HuH-7 (cell line): ENCODE results near the gene HSD17B2.
"Not testable (repeated sequence)": the region's sequence is repeated elsewhere in the genome, so short reads cannot be mapped to it uniquely, and the experiment has no call there.

Experiments used
- DNase-seq: peaks from one replicate; pipeline ENCODE4 v3.0.0; 2011; ENCODE audit warnings: low spot score

HSD17B2 gene, protein sequence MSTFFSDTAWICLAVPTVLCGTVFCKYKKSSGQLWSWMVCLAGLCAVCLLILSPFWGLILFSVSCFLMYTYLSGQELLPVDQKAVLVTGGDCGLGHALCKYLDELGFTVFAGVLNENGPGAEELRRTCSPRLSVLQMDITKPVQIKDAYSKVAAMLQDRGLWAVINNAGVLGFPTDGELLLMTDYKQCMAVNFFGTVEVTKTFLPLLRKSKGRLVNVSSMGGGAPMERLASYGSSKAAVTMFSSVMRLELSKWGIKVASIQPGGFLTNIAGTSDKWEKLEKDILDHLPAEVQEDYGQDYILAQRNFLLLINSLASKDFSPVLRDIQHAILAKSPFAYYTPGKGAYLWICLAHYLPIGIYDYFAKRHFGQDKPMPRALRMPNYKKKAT

DNA sequence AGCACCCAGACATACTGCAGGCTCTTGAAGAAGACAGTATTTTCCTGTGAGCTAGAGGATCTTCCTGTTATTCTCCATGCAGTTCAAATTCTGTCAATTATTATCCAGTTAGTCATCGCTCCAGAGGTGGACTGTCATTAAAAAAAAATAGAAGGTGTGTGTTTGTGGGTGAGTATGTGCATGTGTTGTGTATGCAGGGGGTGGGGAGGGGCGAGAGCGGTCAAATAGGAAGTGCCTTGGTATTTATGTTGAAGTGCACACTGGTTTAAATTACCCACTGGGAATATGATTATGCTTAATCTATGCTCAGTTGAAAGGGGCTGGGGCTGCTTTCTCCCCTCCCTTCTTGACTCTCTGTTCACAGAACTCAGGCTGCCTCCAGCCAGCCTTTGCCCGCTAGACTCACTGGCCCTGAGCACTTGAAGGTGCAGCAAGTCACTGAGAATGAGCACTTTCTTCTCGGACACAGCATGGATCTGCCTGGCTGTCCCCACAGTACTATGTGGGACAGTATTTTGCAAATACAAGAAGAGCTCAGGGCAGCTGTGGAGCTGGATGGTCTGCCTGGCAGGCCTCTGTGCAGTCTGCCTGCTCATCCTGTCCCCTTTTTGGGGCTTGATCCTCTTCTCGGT lies at the start of gene HSD17B2:
Gene HSD17B2, plus strand, starts transcription at position 273 of the 632 bp plus-strand sequence. Its CDS starts 172 bp downstream, at position 445.
- DNase-seq, result peak; percentile 37

- DNase-seq, result no peak
These were observed 47.9 kb upstream of the HSD17B2 start for GRCh38 chr16:81987121-81987520.

- no peak for DNase-seq
These were observed 47.3 kb upstream of the HSD17B2 start for GRCh38 chr16:81987706-81988105.

DNA sequence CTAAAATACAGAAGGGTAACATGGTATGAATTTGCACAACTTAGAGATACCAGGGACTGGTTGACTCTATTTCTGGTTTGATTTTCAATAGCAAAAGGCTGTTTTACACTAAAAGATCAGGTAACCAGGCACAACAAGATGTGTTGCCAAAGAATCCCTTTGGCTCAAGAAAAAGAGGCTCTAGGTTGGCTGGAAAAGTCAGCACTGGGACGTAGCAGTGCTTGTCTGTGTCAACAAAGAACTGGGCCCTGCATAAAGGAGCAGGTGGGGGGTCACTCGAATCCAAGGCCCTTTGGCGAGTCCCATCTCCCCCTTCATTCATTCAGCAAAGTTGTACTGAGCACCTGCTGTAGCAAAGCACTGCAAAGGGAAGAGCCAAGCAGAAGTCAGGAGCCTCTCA lies 42.2 kb upstream of the HSD17B2 start:
- DNase-seq, result no peak

DNA sequence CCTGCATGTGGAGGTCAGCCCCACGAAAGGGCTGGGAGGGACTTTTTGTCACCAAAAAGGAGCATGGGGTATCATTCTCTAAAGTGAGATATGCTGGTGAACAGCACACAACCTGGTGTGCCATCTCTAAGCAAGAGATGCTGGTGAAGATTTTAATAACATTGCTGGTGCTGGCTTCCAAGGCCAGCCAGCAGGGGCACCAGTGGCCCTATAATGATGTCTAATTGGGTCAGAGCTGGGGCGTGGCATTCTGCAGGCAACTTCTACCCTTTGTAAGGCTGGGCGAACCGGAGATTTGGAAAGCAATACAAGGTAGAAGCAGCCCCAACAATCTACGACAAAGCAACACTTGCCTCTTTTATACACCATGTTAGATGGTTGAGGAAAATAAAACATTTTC lies 40.6 kb upstream of the HSD17B2 start:
- DNase-seq, result no peak

- DNase-seq, result no peak
These were observed 39.4 kb upstream of the HSD17B2 start for GRCh38 chr16:81995651-81996050.

- peak; percentile 45 for DNase-seq
These were observed 38.2 kb upstream of the HSD17B2 start for GRCh38 chr16:81996664-81997509.

DNA sequence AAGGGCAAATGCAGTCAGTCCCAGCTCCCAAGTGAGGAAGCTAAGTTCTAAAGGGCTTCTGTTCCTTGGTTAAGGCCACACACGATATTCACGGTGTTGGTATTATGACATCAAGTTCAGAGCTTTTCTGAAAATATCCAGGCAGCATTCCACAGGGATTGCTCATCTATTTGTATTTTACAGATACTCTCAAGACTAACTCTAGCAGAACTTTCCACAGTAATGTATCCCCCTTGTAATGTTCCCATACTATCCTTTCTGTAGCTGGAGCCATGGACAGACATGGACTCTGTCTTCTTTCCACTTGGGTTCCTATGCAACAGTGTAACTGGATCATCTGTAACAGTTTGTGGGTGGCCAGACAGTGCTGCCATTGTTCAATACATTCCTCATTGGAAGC lies 37.3 kb upstream of the HSD17B2 start:
- peak; percentile 21 for DNase-seq

GRCh38 chr16:82002831-82003230 lies 32.2 kb upstream of the HSD17B2 start:
- DNase-seq, result no peak

DNA sequence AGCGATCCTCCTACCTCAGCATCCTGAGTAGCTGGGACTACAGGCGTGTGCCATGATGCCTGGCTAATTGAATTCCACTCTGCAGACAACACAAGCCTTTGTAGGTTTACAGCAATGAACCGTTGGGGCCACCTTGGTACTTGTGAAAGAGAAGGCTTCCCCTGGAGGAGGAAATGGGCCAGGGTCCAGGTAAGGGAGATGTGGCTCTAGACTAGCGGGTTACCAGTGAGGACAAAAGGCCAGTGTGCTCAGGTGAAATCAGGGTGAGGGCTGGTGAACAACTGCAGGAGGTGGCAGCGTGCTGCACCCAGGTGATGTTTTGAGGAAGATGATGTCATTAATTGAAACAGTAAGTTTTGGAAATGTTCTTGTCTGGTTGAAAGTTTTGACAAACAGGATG lies 30.5 kb upstream of the HSD17B2 start:
- no peak for DNase-seq

DNA sequence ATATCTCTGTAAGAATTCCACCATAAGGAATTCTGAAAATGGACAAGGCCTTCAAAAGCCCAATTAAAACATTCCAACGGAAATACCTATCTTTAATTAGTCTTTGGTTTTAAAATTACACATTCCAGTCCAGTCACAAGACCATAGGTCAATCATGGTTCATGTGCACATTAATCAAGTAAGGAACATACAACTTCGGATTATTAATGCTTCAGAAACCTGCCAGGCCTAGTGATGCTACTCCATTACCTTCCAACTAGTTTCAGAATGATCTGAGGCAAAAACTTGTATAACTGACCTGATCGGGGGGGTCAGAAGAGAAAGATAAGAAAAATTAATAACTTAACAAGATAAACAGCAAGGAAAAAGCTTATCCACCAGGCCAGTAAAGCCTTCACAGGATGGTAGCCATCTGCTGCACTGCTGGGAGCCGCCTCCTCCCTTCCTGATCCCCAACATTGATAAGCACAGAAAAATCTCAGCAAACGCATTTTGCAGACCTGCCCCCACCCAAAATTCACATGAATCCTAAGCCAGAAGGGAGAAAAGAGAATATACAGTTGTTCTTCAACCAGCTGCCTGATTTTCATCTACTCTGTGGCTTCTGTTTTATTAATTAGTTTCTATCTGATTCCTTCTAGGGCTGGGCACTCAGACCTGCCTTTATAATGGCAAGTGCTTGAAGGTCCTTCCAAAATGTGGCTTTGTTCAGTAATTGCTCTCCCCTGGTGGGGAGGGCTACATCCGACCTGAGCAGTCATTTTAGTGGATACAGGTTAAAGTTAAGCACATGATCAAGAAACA lies 29.8 kb upstream of the HSD17B2 start:
- no peak for DNase-seq

- no peak for DNase-seq
These were observed 29.0 kb upstream of the HSD17B2 start for GRCh38 chr16:82006036-82006435.

DNA sequence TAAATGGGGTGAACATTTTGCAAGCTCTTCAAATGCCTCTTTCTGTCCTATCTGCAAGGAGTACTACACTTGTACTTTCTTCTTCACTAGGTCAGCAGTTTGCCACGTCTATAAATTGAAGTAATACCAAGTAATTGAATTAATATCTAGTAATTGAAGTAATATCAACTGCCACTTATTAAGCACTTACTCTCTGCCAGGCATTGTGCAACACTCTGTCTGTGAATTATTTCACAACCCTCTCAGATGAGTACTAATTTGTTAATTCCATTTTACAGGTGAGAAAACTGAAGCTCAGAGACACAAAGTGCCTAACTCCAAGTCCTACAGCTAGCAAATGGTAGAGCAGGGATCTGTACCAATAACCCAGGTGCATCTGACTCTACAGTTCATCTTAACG lies 27.9 kb upstream of the HSD17B2 start:
- DNase-seq, result no peak

DNA sequence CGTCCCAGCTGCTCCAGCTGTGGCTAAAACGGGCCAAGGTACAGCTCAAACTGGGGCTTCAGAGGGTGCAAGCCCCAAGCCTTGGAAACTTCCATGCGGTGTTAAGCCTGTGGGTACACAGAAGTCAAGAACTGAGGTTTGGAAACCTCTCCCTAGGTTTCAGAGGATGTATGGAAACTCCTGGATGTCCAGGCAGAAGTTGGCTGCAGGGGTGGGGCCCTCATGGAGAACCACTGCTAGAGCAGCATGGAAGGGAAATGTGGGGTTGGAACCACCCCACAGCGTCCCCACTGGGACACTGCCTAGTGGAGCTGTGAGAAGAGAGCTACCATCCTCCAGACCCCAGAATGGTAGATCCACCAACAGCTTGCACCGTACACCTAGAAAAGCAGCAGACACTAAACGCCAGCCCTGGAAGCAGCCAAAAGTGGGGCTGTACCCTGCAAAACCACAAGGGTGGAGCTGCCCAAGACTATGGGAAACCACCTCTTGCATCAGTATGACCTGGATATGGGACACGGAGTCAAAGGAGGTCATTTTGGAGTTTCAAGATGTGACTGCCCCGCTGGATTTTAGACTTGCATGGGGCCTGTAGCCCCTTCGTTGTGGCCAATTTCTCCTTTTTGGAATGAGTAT lies 26.0 kb upstream of the HSD17B2 start:
- no peak for DNase-seq

DNA sequence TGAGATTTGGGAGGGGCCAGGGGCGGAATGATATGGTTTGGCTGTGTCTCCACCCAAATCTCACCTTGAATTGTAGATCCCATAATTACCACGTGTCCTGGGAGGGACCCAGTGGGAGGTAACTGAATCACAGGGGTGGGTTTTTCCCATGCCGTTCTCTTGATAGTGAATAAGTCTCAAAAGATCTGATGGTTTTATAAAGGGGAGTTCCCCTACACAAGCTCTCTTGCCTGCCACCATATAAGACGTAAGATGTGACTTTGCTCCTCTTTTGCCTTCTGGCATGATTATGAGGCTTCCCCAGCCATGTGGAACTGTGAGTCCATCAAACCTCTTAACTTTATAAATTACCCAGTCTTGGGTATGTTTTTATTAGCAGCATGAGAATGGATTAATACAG lies 25.3 kb upstream of the HSD17B2 start:
- not testable (repeated sequence) for DNase-seq

DNA sequence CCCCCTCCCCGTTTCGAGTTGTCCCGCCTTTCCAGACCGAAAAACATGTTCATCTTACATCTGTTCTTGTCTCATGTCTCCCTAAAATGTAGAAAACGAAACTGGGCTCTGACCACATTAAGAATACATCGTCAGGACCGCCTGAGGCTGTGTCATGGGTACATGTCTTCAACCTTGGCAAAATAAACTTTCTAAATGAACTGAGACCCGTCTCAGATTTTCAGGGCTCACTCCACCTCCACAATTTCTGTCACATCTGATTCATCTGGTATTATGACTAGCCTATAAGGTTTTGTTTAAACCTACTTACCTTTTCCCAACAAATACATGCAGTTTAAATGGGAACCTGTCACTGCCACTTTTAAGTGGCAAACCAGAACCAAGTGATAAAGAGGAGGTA lies 24.4 kb upstream of the HSD17B2 start:
- no peak for DNase-seq

DNA sequence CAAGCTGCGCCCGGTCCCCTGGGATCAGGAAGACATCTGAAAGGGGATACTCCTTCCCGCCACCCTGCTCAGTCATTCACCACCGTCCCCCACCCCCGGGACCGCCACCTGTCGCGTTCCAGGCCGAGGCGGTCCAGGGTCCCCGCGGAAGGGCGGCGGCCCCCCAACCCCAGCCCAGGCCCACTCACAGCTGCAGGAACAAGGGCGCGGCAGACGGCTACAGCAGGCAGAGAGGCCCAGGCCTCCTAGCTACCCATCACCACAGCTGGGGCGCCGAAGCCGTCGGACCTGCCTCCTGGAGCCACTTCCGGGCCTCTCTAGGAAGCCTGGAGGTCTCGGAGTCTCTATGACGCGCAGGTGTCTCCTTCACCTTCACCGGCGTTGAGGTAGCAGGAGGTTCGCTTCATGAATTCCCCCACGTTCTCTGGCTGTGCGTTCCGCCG lies 23.8 kb upstream of the HSD17B2 start, which contains the start of gene SDR42E1:
Gene SDR42E1, minus strand, starts transcription at position 272 of the 443 bp plus-strand sequence. CDS start 10,612 bp downstream, outside the sequence.
- DNase-seq, result no peak

GRCh38 chr16:82013139-82013538 lies 21.9 kb upstream of the HSD17B2 start:
- DNase-seq, result no peak

DNA sequence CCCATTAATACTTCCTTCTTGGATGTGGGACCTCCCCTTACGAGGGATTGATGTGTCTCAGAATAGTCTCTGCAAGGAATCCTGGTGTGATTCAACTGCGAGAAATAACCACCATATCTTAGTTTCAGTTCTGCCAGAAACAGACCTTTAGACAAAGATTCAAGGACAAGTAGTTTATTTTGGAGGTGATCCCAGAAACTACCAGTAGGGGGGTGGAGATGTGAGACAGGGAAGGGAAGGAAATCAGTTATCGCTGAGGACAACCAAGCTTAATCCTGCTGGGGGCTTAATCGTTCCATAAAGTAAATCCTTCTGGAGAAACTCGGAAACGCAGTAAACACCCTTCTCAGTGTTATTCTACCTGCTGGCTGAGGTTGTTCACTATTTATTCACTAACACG lies 18.8 kb upstream of the HSD17B2 start:
- DNase-seq, result no peak

- no peak for DNase-seq
These were observed 18.1 kb upstream of the HSD17B2 start for GRCh38 chr16:82016964-82017363.

DNA sequence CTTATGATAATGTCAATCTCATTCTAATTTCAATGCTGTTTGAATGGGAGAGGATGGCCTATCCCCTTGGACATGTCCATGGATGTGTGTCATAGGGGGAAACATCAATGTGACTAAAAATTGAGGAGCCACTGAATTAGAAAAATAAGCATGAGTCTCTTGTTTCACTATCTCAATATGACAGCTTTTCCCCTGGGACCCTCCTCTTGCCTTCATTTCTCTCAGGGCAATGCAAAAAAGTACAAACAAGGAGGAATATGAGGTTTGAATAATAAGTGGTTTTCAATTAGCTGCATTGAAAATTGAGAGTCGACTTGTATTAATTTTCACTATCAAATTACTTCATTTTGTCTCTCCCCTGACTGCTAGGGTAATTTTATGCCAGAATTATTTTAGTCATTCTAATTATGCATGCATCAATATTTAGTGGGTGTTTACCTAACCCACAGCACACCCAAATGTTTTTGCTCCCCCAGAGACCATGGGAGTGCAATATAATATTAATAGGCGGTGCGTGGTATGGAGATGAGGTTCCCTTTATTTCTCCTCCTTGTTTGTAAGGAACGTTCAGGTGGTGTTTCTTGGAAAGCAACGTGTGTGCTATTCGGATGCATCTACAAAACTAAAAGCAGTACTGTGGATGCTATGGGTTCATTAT lies 17.0 kb upstream of the HSD17B2 start:
- DNase-seq, result no peak
